HCT116 (cell line): ENCODE measurements around the gene RRAS2. TPM values are rescaled to one million over a fixed set of nuclear protein-coding genes. Genes with fewer than 3 reads are reported as not detected.

Experiments
- ATAC-seq: fragments of 200-7000 bp; cut with Tn5 transposase; 2 replicates; pipeline ENCODE4 v1.9.1; 2020; ENCODE audit warnings: mild to moderate bottlenecking, moderate library complexity
- BruUV-seq: library from RNA; stranded (reverse); fragments of 400-500 nt; replicated peaks from 2 replicates; lab custom pipeline; 2021; lab: Mats Ljungman, UMichigan
- CTCF ChIA-PET: fragments of 300-600 bp; sonication (Branson Sonifier 250); formaldehyde crosslinking; loops from one replicate; lab custom pipeline; 2021; ENCODE audit warnings: antibody characterized with exemption; lab: Charles Lee
- POLR2A ChIA-PET: fragments of 300-600, 350-600 bp; sonication (Branson Sonifier 250); formaldehyde crosslinking; loops from one replicate; lab custom pipeline; 2021; ENCODE audit warnings: antibody characterized with exemption; lab: Charles Lee
- RAD21 ChIA-PET, 2 experiments: fragments of 300-600 bp; sonication (Branson Sonifier 250); formaldehyde crosslinking; loops; one replicate each; lab custom pipeline; 2023; ENCODE audit warnings: low total read pairs in 2 of 2; ENCODE audit not compliant: uncharacterized antibody in 2 of 2, unreplicated experiment in 2 of 2, low non-redundant PET in 1 of 2; lab: Charles Lee
- DNase-seq: peaks from one replicate; pipeline ENCODE4 v3.0.0-alpha.2; 2010; ENCODE audit warnings: low read depth, low spot score
- H2AFZ ChIP-seq: fragments of 200-600 bp; shearing (Covaris generic), sonication (generic); 2 replicates; pipeline ENCODE4 v1.6.1; 2017; ENCODE audit warnings: low read depth, mixed run types, mixed read lengths, antibody characterized with exemption, low read length; ENCODE audit not compliant: poor library complexity, severe bottlenecking
- H3K27ac ChIP-seq: 2 replicates; pipeline ENCODE4 v1.5.1; 2012; ENCODE audit warnings: low read depth, low read length
- H3K27me3 ChIP-seq: fragments of 200-600 bp; sonication (generic); 2 replicates; pipeline ENCODE4 v1.6.1; 2016; ENCODE audit warnings: mixed run types, low read length, mixed read lengths; ENCODE audit not compliant: insufficient read depth
- H3K36me3 ChIP-seq, 2 experiments: fragments of 200-500 bp in 1 of 2; fragments of 200-600 bp in 1 of 2; sonication (Bioruptor generic) in 1 of 2; sonication (generic) in 1 of 2; 2 replicates each; pipeline versions ENCODE4 v1.5.1 to v1.6.1; 2014 to 2016; ENCODE audit warnings: low read length in 2 of 2, inconsistent platforms in 1 of 2, mixed read lengths in 1 of 2, mixed run types in 1 of 2; ENCODE audit not compliant: insufficient read depth in 2 of 2, control insufficient read depth in 1 of 2
- H3K4me1 ChIP-seq, 2 experiments: fragments of 200-600 bp in 1 of 2; sonication (generic) in 1 of 2; 2 replicates each; pipeline versions ENCODE4 v1.5.1 to v1.6.1; 2012 to 2017; ENCODE audit warnings: low read length in 2 of 2, inconsistent platforms in 1 of 2, mild to moderate bottlenecking in 1 of 2, mixed read lengths in 1 of 2, mixed run types in 1 of 2, moderate library complexity in 1 of 2; ENCODE audit not compliant: insufficient read depth in 2 of 2, control insufficient read depth in 1 of 2
- H3K4me2 ChIP-seq: fragments of 200-600 bp; sonication (generic); 2 replicates; pipeline ENCODE4 v1.6.1; 2017; ENCODE audit warnings: mixed run types, low read length, mixed read lengths
- H3K4me3 ChIP-seq, 2 experiments: fragments of 200-600 bp in 1 of 2; sonication (generic) in 1 of 2; replicated peaks in 1 of 2; 2 replicates each; pipeline ENCODE4 v1.5.1; 2011 to 2016; ENCODE audit warnings: low read length in 2 of 2, control low read depth in 1 of 2, low read depth in 1 of 2, mild to moderate bottlenecking in 1 of 2, mixed read lengths in 1 of 2, mixed run types in 1 of 2
- H3K79me2 ChIP-seq: fragments of 200-600 bp; sonication (generic); 2 replicates; pipeline ENCODE4 v1.6.1; 2017; ENCODE audit warnings: mild to moderate bottlenecking, mixed run types, low read length, moderate library complexity, mixed read lengths; ENCODE audit not compliant: insufficient read depth
- H3K9ac ChIP-seq: fragments of 200-600 bp; sonication (generic); 2 replicates; pipeline ENCODE4 v1.6.1; 2016; ENCODE audit warnings: low read length, mixed read lengths
- H3K9me2 ChIP-seq: fragments of 200-600 bp; sonication (generic), shearing (Covaris generic); 2 replicates; pipeline ENCODE4 v1.6.1; 2017; ENCODE audit warnings: mixed run types, mild to moderate bottlenecking, moderate library complexity; ENCODE audit not compliant: insufficient read depth
- H3K9me3 ChIP-seq, 2 experiments: fragments of 200-500 bp in 1 of 2; fragments of 200-600 bp in 1 of 2; sonication (Bioruptor generic) in 1 of 2; sonication (generic) in 1 of 2; 2 replicates each; pipeline ENCODE4 v1.6.1; 2014 to 2017; ENCODE audit warnings: low read length in 2 of 2, mixed read lengths in 2 of 2, inconsistent platforms in 1 of 2, low read depth in 1 of 2, mild to moderate bottlenecking in 1 of 2, mixed run types in 1 of 2, moderate library complexity in 1 of 2; ENCODE audit not compliant: control insufficient read depth in 1 of 2, insufficient read depth in 1 of 2
- H4K20me1 ChIP-seq: fragments of 200-600 bp; sonication (generic), shearing (Covaris generic); 2 replicates; pipeline ENCODE4 v1.6.1; 2017; ENCODE audit warnings: mixed run types, mild to moderate bottlenecking, moderate library complexity; ENCODE audit not compliant: insufficient read depth
- CBX3 ChIP-seq: IDR thresholded peaks from 2 replicates; pipeline ENCODE4 v1.6.1; 2012; ENCODE audit warnings: low read depth
- CEBPB ChIP-seq: IDR thresholded peaks from 2 replicates; pipeline ENCODE4 v1.6.1; 2012; ENCODE audit warnings: low read depth
- EGR1 ChIP-seq: IDR thresholded peaks from 2 replicates; pipeline ENCODE4 v1.6.1; 2012; ENCODE audit warnings: low read depth
- ELF1 ChIP-seq: IDR thresholded peaks from 2 replicates; pipeline ENCODE4 v1.6.1; 2012; ENCODE audit warnings: low read depth, borderline replicate concordance
- EZH2 ChIP-seq: fragments of 200-600 bp; sonication (generic); IDR thresholded peaks from 2 replicates; pipeline ENCODE4 v1.6.1; 2017; ENCODE audit warnings: antibody characterized with exemption, mixed run types
- POLR2A ChIP-seq: IDR thresholded peaks from 2 replicates; pipeline ENCODE4 v1.7.0; 2011; ENCODE audit warnings: borderline replicate concordance; ENCODE audit not compliant: insufficient read depth, insufficient read length; ENCODE audit errors: extremely low read depth
- POLR2AphosphoS5 ChIP-seq: IDR thresholded peaks from 2 replicates; pipeline ENCODE4 v1.6.1; 2011; ENCODE audit warnings: mild to moderate bottlenecking, low read depth, low read length, moderate library complexity
- RAD21 ChIP-seq: IDR thresholded peaks from 2 replicates; pipeline ENCODE4 v1.6.1; 2012; ENCODE audit warnings: low read depth, mild to moderate bottlenecking
- SP1 ChIP-seq: IDR thresholded peaks from 2 replicates; pipeline ENCODE4 v1.6.1; 2012; ENCODE audit warnings: low read depth
- TCF7L2 ChIP-seq: IDR thresholded peaks from 2 replicates; pipeline ENCODE4 v1.7.0; 2011; ENCODE audit warnings: borderline replicate concordance, inconsistent platforms; ENCODE audit not compliant: insufficient read depth, insufficient read length; ENCODE audit errors: extremely low read depth
- YY1 ChIP-seq: IDR thresholded peaks from 2 replicates; pipeline ENCODE4 v1.6.1; 2011; ENCODE audit warnings: low read length, low read depth, moderate library complexity, mild to moderate bottlenecking; ENCODE audit not compliant: insufficient replicate concordance; ENCODE audit errors: extremely low read depth
- ZFX ChIP-seq: fragments of 450-650 bp; IDR thresholded peaks from 2 replicates; pipeline ENCODE4 v1.6.1; 2017
- intact Hi-C: fragments of 100-400 bp; cut with micrococcal nuclease; formaldehyde crosslinking; loops from 2 replicates; pipeline ENCODE4 v1.10.0; 2022
- total RNA-seq: library from RNA; stranded (reverse); gene quantifications from one replicate; pipeline ENCODE4 v1.2.1, GENCODE V29; 2021; ENCODE audit not compliant: unreplicated experiment
- TF ChIP-seq, protein P1 (sequence below): IDR thresholded peaks from 2 replicates; pipeline ENCODE4 v1.6.1; 2012

The RRAS2 gene
- total RNA-seq, 1 experiment from 2014 or later = 54.5 TPM

DNA sequence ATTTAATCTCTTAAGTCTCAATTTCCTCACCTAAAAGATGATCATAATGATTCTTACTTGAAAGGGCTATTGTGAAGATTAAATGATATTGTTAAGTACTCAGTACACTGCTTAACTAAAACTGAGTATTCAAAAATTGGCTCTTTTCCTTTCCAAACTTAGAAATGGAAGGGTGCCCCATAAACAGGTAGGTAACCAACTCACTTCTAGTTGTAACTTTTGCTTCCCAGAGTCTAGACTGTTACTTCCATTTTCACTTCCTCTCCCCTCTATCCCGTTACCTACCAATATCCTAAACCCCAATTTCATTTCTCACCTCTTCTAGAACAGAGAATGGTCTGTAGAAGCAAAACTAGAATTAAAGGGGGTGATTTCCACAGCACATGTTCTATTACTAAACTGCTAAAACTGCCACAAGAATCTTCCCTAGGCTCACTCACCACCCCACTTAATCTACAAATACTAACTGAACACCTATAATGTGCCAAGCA is 50.0 kb downstream of the RRAS2 start:
- DNase-seq = no peak
- no peaks in the 10 kb centered on the region for H3K9me3 ChIP-seq
- peaks cover 0 to 5% of the 10 kb centered on the region in 2 experiments; a peak in 1 of 4 replicates for H3K4me1 ChIP-seq
- POLR2A ChIA-PET = no interaction called here
- no peak overlapping the region for H3K27ac ChIP-seq
- BruUV-seq = no TSS peak
- H3K36me3 ChIP-seq = no peaks in the 10 kb centered on the region
- CTCF ChIA-PET = interaction anchor here (0.6 to 2.1 kb wide), 13 partner anchors 8 to 146 kb away, joined by 3 to 16 read pairs (median 4); no protein-coding TSS in a partner anchor
- H4K20me1 ChIP-seq = peaks cover 9% of the 10 kb centered on the region; the same call in 1 of the 2 replicates
- H3K79me2 ChIP-seq = peaks cover 80% of the 10 kb centered on the region
- TF ChIP-seq CBX3 (no peak), YY1 (no peak), ZFX (no peak), EZH2 (no peak), TCF7L2 (no peak), SP1 (no peak), ELF1 (no peak), EGR1 (no peak), POLR2AphosphoS5 (no peak), RAD21 (no peak), CEBPB (no peak), POLR2A (no peak)
- TF ChIP-seq, protein P1, sequence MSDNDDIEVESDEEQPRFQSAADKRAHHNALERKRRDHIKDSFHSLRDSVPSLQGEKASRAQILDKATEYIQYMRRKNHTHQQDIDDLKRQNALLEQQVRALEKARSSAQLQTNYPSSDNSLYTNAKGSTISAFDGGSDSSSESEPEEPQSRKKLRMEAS = no peak
- no peaks in the 10 kb centered on the region for H3K9me2 ChIP-seq
- no peak overlapping the region for H2AFZ ChIP-seq
- H3K4me2 ChIP-seq = no peak overlapping the region
- H3K27me3 ChIP-seq = no peaks in the 10 kb centered on the region
- no peak overlapping the region for H3K9ac ChIP-seq
- intact Hi-C loops = no loop called here
- RAD21 ChIA-PET = no interaction called here
- H3K4me3 ChIP-seq = no peak overlapping the region
- ATAC-seq = no peak
